Nephron progenitor cell (in vitro differentiated cells): ENCODE measurements around the gene PSTPIP1.

Experiments used
- DNase-seq: peaks from one replicate; pipeline ENCODE4 v3.0.0; 2021
- H3K27ac Mint-ChIP-seq: 2 replicates; pipeline ENCODE4 v1.8.0; 2021; ENCODE audit warnings: mild to moderate bottlenecking, moderate library complexity, mixed read lengths
- H3K27me3 Mint-ChIP-seq: 2 replicates; pipeline ENCODE4 v1.8.0; 2021; ENCODE audit warnings: mild to moderate bottlenecking, low read depth, mixed read lengths; ENCODE audit not compliant: poor library complexity
- H3K36me3 Mint-ChIP-seq: 2 replicates; pipeline ENCODE4 v1.8.0; 2021; ENCODE audit warnings: low read depth, mixed read lengths
- H3K4me1 Mint-ChIP-seq: 2 replicates; pipeline ENCODE4 v1.8.0; 2021; ENCODE audit warnings: mixed read lengths
- H3K4me3 Mint-ChIP-seq: 2 replicates; pipeline ENCODE4 v1.8.0; 2021; ENCODE audit warnings: mild to moderate bottlenecking, moderate library complexity, mixed read lengths
- H3K9me3 Mint-ChIP-seq: 2 replicates; pipeline ENCODE4 v1.8.0; 2021; ENCODE audit warnings: mild to moderate bottlenecking, moderate library complexity, mixed read lengths
- CTCF ChIP-seq: fragments of 200-600 bp; sonication (generic); IDR thresholded peaks from 2 replicates; pipeline ENCODE4 v1.5.0; 2021; ENCODE audit warnings: antibody characterized with exemption

The PSTPIP1 gene

DNA sequence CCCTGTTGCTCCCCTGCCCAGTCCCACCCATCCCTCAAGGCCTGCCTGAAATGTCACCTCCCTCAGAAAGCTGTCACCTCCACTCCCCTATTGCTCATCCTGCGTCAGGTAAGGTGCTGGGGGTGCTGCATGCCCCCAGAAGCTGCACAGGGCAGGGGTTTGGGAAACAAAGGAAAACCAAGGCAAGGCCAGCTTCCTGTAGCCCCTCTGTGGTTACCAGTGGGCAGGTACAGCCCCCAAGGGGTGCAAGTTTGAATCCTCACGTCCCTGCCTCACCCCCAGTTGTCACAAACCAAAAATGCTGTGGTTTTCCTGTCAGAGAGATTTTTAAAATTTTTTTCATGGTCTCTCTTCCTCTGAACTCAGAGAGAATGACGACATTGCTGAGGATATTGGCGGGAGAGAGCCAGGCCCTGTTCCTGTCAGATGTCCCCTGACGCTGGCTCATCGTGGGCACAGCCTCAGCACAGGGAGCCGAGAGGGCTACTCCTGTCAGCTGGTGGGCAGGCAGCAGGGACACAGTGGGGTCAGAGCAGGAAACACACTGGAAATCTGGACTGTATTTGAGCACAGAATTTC is 27.0 kb downstream of the PSTPIP1 start:
- no peaks in the 10 kb centered on the region for H3K9me3 Mint-ChIP-seq
- DNase-seq: no peak
- H3K4me1 Mint-ChIP-seq: peaks cover 15% of the 10 kb centered on the region
- no peak for TF ChIP-seq CTCF
- H3K4me3 Mint-ChIP-seq: no peak overlapping the region
- H3K27me3 Mint-ChIP-seq: peaks cover 7% of the 10 kb centered on the region
- H3K36me3 Mint-ChIP-seq: no peaks in the 10 kb centered on the region
- no peak overlapping the region for H3K27ac Mint-ChIP-seq

- Mint-ChIP-seq H3K9me3 (no peaks in the 10 kb centered on the region), H3K4me1 (peaks cover 18% of the 10 kb centered on the region), H3K27ac (no peak overlapping the region), H3K4me3 (no peak overlapping the region), H3K27me3 (peaks cover 7% of the 10 kb centered on the region), H3K36me3 (no peaks in the 10 kb centered on the region)
- DNase-seq: no peak
- TF ChIP-seq CTCF: no peak
Observed at GRCh38 chr15:77022646-77023575, 28.0 kb downstream of the PSTPIP1 start.

DNA sequence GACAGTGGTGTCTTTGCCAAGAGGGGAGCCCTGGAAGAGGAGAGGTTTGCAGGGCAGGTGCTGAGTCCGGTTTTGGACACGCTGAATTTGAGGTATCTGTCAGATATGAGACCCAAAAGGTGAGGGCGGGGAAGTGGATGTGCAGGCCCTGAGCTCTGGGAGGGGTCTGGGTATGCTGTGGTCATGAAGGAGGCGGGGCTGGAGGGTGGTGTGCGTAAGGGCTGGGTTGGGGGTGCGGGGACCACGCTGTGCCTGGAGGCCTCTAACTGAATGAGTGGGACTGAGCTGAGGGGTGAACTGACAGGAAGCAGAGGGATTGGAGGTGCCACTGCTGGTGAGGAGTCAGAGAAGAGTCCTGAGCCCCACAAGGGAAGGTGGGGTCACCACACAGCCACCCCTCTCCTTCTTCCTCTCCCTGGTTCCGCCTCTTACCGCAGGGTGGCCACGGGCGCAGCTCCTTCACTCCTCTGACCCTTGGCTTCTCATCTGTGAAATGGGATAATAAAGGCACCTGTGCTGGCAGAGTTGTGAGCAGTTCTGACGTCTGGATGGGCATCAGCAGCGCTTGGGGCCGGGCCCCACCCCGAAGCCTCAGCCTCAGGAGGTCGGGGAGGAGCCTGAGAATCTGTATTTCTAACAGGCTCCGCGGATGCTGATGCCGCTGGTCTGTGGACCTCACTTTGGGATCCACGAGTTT is 28.8 kb downstream of the PSTPIP1 start:
- no peaks in the 10 kb centered on the region for H3K9me3 Mint-ChIP-seq
- no peak for DNase-seq
- no peaks in the 10 kb centered on the region for H3K36me3 Mint-ChIP-seq
- no peak overlapping the region for H3K27ac Mint-ChIP-seq
- peaks cover 7% of the 10 kb centered on the region for H3K27me3 Mint-ChIP-seq
- no peak overlapping the region for H3K4me3 Mint-ChIP-seq
- H3K4me1 Mint-ChIP-seq: peaks cover 14% of the 10 kb centered on the region
- no peak for TF ChIP-seq CTCF

DNA sequence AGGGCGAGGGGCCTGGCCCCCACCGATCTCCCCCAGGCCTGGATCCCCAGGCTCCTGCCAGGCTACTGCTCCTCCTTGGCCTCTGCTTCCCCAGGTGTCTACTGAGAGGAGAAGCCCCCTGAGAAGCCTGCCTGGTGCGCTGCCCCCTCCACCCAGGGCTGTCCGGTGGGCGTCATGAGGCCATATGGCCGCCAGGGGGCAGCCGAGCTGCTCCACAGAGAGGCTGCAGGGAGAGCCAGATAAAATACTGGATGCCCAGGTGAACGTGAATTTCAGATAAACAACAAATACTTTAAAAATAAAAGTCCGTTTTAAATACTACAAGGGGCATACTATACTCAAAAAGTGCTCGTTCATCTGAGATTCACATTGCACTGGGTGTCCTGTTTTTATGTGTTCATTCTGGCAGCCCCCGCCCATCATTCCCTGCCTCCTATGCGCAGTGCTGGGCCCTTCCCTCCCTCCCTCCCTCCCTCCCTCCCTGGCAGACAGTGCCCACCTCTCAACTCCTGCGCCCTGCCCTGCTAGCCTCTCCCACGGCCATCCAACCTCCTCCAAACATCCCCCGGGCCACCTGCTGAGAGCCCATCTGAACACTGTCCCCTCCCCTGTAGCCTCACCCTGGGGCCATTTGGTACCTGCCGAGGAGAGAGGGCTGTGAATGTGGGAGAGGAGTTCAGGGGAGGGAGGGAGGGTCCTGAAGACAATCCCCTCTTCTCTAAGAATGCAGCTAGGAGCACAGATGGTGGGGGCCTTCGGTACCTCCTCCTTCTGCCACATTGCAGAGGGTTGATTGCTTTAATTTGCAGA is 29.6 kb downstream of the PSTPIP1 start:
- H3K4me1 Mint-ChIP-seq: peaks cover 11% of the 10 kb centered on the region
- no peaks in the 10 kb centered on the region for H3K36me3 Mint-ChIP-seq
- no peak overlapping the region for H3K27ac Mint-ChIP-seq
- no peaks in the 10 kb centered on the region for H3K9me3 Mint-ChIP-seq
- no peak overlapping the region for H3K4me3 Mint-ChIP-seq
- H3K27me3 Mint-ChIP-seq: peaks cover 7% of the 10 kb centered on the region
- peak; percentile 88 for DNase-seq
- peak; percentile 97 for TF ChIP-seq CTCF

DNA sequence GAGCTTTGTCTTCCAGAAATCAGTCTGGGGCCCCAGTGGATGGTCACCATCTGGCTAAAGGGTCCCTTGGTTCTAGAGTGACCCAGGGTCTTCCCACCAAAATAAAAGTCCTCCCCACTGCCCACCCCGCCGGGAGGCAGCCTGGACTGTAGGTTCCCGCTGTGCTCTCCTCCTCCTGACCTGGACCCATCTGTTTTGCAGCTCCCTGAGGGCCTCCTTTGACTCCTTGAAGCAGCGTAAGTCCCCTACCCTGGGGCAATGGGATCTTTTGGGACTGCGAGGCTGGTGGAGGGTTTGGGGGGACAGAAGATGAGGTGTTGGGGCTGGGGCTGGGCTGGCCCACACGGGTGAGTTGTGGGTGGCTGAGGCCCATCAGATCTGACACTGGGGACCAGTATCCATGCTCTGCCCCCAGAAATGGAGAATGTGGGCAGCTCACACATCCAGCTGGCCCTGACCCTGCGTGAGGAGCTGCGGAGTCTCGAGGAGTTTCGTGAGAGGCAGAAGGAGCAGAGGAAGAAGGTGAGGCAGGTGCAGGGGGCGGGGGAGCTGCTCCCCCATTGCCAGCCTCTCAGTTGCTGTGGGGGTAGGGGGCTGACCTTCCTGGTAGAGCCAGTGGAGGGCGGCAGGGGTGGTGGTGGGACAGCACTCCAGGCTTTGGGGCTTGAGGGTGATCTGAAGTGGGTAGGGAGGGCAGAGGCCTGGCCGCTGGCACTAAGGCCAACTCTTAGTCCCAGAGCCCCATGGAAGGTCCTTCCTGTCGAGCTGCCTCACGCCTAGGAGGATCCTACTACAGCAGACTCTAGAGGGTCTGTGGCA is 30.4 kb downstream of the PSTPIP1 start:
- no peak for TF ChIP-seq CTCF
- Mint-ChIP-seq H3K4me1 (peaks cover 7% of the 10 kb centered on the region), H3K9me3 (no peaks in the 10 kb centered on the region), H3K4me3 (no peak overlapping the region), H3K27ac (no peak overlapping the region), H3K36me3 (no peaks in the 10 kb centered on the region), H3K27me3 (peaks cover 4% of the 10 kb centered on the region)
- DNase-seq: no peak
